ENCODE measurements around the gene CCDC7.
"Not testable (repeated sequence)": the region's sequence is repeated elsewhere in the genome, so short reads cannot be mapped to it uniquely, and the experiment has no call there.

CCDC7 gene

GRCh38 chr10:32445740-32446535, at the start of gene CCDC7:
Gene CCDC7 (plus strand): TSS chr10:32446140. CDS start chr10:32451643, 5,503 bp downstream.
- peak; percentile 65 for DNase-seq (ENCODE audit: low spot score)

GRCh38 chr10:32397163-32397562, 48.8 kb upstream of the CCDC7 start:
- DNase-seq (ENCODE audit: low spot score), result not testable (repeated sequence)

- DNase-seq (ENCODE audit: low spot score), result not testable (repeated sequence)
Measured at GRCh38 chr10:32399720-32400119, 46.2 kb upstream of the CCDC7 start.

GRCh38 chr10:32400961-32401360, 45.0 kb upstream of the CCDC7 start:
- DNase-seq (ENCODE audit: low spot score), result no peak

- no peak for DNase-seq (ENCODE audit: low spot score)
Measured at GRCh38 chr10:32402499-32402898, 43.4 kb upstream of the CCDC7 start.

- DNase-seq (ENCODE audit: low spot score), result no peak
Measured at GRCh38 chr10:32403091-32403490, 42.8 kb upstream of the CCDC7 start.

- DNase-seq (ENCODE audit: low spot score), result no peak
Measured at GRCh38 chr10:32408690-32409089, 37.2 kb upstream of the CCDC7 start.

- DNase-seq (ENCODE audit: low spot score), result no peak
Measured at GRCh38 chr10:32409741-32410140, 36.2 kb upstream of the CCDC7 start.

- no peak for DNase-seq (ENCODE audit: low spot score)
Measured at GRCh38 chr10:32410569-32410968, 35.4 kb upstream of the CCDC7 start.

- no peak for DNase-seq (ENCODE audit: low spot score)
Measured at GRCh38 chr10:32411797-32412498, 34.0 kb upstream of the CCDC7 start.

- DNase-seq (ENCODE audit: low spot score), result no peak
Measured at GRCh38 chr10:32412499-32412853, 33.5 kb upstream of the CCDC7 start.

GRCh38 chr10:32413513-32413912, 32.4 kb upstream of the CCDC7 start:
- DNase-seq (ENCODE audit: low spot score), result no peak

GRCh38 chr10:32415361-32415760, 30.6 kb upstream of the CCDC7 start:
- no peak for DNase-seq (ENCODE audit: low spot score)

- DNase-seq (ENCODE audit: low spot score), result no peak
Measured at GRCh38 chr10:32417911-32418547, 27.9 kb upstream of the CCDC7 start.

- DNase-seq (ENCODE audit: low spot score), result no peak
Measured at GRCh38 chr10:32418572-32418971, 27.4 kb upstream of the CCDC7 start.

- no peak for DNase-seq (ENCODE audit: low spot score)
Measured at GRCh38 chr10:32419615-32420014, 26.3 kb upstream of the CCDC7 start.

- DNase-seq (ENCODE audit: low spot score), result no peak
Measured at GRCh38 chr10:32426186-32426585, 19.8 kb upstream of the CCDC7 start.

GRCh38 chr10:32433542-32433941, 12.4 kb upstream of the CCDC7 start:
- no peak for DNase-seq (ENCODE audit: low spot score)

- no peak for DNase-seq (ENCODE audit: low spot score)
Measured at GRCh38 chr10:32436215-32436614, 9.7 kb upstream of the CCDC7 start.

- no peak for DNase-seq (ENCODE audit: low spot score)
Measured at GRCh38 chr10:32437334-32437733, 8.6 kb upstream of the CCDC7 start.

- DNase-seq (ENCODE audit: low spot score), result peak; percentile 12
Measured at GRCh38 chr10:32445036-32445435, 904 bp upstream of the CCDC7 start.

- DNase-seq (ENCODE audit: low spot score), result peak; percentile 10
Measured at GRCh38 chr10:32446536-32447406, 831 bp downstream of the CCDC7 start.
